NOMO-1 treated with dmso at 0.1 percent for 144 hours (cell line): ENCODE results near the gene PMP22.
"Not testable (repeated sequence)": the region's sequence is repeated elsewhere in the genome, so short reads cannot be mapped to it uniquely, and the experiment has no call there.

ENCODE experiments used
- DNase-seq: peaks from one replicate; lab custom pipeline; 2025; ENCODE audit not compliant: unreplicated experiment; lab: John Stamatoyannopoulos, UW

The PMP22 gene

DNA sequence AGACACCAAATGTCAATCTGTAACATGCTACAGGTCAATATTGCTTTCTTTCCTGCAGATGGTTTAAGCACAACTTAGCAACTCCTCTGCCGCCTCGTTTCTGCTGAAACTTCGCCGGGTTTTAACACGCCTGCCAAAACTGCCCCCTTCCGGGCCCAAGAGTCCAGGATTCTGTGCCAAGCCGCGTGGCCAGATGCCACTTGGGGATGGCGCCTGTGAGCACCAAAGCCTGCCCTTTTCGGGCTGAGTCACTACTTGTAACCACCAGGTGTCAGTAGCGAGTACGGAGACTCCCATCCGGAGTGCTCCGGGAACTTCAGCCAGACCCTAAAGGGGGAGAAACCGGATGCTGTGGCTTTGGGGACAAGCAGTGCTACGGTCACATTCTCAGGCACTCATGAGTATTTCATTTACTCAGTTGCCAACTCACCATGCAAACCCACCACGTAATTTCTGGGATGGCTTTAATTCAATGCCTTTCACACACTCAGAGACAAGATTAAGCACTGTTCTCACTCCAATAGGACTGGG, 7.8 kb downstream of the PMP22 start:
- peak; percentile 46 for DNase-seq

DNA sequence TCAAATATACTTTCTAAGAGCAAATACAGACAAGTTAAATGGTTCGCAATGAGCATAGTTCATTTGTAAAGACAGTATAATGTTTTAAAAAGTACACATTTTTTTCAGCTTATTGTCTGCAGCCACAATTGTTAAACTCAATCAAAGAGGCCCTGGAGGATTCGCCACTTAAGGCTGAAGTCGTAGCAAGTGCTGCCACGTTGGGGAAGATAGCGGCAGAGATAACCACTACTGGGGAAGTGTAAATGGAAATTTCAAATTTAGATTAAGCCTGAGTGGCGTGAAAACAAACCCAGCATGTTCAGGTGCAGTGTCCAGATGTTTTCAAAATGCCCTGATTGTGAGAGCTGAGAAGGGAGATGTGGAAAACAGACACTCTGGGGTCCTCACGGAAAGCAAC, 8.4 kb downstream of the PMP22 start:
- DNase-seq: no peak

DNA sequence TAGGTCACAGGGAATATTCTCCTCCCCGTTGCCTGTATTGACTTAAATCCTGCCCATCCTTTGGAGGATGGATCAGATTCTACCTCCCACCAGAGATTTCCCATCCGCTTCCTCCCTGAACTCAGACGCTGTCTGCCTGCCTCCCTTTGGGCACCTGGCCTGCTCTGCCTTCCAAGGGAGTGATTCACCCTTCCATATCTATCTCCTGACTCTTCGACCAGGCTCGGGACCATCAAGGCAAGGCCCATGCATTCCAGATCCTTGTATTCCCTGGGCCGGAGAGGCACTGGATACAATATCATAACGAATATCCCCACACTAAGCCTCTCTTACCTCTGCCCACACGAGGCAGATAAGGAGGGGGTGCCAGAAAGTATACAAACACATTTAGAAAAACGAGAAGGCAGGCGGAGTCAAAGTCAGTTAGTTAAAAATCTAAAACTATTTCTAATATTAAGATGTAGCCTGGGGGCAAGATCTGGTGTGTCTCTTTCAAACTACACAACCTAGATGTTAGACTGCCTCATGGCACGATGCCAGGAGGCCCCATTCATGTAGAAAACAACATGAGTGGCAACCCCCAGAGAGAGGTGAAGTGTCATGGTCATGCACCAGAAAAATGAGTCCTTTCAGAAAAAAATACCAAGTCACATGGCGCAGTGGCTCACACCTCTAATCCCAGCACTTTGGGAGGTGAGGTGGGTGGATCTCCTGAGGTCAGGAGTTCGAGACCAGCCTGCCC, 9.2 kb downstream of the PMP22 start:
- no peak for DNase-seq

DNA sequence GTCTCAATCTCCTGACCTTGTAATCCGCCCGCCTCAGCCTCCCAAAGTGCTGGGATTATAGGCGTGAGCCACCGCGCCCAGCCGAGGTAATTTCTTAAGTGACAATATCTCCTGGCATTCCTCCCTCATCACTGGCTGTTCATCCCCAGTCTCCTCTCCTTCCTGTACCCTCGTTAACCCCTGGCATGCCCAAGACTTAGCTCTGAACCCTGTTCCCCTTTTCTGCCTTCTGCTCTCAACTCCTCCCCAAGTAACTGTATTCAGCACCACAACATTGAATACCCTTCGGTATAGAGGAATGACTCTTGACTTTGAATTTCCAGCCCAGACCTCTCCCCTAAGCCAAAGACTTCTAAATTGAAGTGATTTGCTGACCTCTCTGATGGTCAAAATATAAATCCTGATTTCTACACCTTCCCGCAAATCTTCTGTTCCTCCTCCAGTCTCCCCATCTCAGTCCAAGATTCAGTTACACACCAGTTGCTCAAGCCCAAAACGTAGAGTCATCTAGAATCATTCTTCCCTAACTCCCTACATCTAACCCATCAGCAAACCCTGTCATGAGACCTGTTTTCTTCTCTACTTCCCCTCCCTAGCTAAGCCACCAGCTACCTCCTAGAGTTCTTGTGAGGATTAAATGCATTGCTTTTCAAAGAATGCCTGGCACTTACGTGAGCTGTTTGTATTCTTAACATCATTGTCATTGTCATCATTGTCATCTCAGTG, 14.8 kb downstream of the PMP22 start:
- DNase-seq: no peak

DNA sequence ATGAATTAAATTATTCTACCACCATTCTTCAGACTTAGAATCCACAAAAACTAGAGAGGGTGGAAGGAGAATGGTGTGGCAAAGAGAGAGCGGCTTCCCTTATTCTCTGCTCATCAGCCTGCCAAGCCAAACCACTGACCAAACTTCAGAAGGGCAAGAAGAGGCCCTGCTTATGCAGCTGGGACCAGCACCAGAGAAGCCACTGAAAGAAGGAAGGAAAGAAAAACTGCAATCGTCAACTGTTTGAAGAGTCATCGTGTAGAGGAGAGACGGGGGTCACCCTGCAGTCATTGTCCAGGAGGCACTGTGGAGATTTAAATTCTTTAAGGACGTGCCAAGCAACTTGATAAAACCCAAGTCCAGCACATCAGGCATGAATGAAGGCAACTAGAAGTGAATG, 15.6 kb downstream of the PMP22 start:
- no peak for DNase-seq

DNA sequence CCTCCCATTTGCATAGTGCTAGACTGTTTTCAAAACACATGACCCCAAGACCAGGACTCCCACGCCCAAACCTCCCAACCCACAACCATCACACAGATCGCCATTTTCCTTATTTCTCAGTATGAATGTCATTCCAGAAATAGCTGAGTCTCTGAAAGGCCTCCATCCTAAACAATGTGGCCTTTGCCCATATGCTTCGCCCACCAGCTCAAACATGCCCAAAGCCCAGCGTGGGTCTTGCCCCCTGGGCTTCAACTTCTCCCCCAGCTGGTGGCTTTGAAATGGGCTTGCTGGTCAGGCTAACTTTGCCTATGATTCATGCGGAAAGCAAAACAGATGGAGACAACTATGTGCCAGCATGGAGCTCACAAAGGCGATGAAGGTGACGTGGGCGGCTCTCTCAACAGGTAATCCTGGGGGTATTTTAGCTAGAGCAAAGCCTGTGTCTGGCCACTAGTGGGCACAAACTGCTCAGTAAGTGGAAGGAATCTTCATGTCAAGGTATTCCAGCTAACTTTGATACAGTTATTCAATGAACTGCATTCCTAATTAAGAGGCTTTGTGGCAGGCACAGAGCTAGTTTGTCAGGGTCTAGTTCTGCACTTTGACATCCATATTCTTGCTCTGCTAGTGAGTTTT, 17.1 kb downstream of the PMP22 start:
- no peak for DNase-seq

DNA sequence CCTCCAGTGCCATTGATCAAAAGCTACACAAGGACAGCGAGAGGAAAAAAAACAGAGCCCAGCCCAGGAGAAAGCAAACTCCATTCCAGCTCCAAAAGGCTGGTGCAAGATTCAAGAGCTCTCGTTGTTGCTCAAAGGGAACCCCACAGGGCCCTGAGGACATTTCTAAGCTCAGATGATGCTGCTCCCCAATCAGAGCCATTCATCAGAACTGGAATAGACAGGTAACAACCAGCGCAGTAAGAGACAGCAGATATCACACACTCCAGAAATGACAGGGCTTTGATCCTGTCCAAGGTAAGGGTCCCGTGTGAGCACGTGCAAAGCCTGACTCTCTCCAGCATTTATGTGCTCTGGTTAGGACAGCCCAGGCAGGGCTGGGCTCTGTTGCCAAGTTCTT, 20.1 kb downstream of the PMP22 start:
- no peak for DNase-seq

DNA sequence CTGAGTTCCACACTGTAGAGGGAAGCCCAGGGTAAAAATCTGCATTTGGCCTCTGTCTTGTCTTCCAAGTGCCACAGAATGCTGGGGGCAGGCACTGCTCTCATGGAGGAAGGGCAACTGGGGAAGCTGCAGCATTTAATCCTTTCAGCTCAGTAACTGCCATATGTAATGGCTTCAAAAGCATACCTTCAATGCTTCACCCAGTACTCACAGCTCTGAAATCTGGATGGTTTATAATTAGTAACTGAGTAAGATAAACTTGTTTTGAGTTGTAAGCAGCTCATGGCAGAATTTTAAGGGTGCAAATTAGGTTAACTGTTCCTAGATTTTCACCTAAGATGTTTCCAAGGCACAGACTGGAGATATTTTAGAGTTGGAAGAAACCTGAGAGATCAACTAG, 24.5 kb downstream of the PMP22 start:
- DNase-seq: no peak

DNA sequence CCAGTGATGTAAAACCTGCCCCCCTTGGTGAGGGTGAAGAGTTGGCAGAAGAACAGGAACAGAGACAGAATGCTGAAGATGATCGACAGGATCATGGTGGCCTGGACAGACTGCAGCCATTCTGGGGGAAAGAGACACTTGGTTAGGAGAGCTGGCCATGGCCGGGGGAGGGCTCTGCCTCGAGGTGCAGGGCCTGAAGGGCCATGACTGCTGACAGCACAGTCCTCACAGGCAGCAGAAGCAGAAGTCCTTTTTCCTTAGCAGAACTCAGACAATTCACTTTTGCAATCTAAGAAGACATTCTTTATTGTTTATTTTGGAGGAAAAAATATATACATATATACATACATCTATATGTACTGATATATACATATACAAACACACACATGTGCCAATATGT, 25.6 kb downstream of the PMP22 start:
- DNase-seq: no peak

DNA sequence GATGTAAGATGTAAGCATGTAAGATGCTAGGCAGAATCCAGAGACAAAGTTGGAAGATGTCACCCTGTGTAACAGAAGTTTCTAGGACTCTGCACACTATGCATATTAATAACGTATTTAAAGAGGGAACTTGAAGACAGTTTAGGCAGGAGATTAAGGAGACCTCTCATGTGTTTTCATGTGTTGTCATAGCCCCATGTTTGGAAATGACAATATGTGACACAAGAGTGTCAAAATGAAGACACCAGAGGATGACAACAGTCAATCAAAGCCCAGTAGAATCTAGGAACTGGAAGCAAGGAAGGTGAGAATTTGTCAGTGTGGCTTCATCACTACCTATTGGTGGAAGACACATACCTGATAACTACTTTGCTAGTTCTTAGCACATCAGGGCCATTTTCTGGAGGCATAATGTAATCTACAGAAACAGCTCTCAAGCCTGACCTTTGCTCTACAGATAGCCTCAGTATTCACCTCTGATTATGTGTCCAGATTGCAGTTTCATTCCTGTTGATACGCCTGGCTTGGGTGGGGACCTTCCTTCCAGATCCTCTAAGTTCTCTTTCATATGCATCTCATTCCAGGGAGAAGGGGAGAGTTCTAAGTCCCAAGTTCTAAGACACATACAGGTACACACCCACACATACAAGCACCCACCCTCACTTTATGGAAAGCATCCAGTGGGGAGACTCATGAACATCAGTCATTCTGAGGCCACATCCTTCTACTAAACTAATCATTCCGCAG, 26.3 kb downstream of the PMP22 start:
- DNase-seq: no peak

DNA sequence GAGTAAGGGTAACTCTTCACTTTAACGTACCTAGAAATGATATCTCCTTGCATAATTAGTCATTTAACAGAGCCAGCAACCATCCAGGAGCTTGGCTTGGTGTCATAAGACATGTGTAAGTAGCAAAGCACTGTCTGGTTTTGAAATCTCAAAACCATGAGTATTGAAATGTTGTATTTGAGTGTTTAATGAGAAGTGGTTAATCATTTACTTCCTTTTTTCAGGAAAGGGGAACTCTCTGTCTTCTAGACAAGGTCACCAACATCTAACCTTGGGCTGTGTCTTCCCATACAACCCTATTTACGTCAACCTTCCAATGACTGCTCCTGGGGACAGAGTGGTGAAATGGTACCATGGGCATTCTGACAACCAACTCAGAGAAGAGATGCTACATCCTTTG, 27.1 kb downstream of the PMP22 start:
- DNase-seq: peak; percentile 59

DNA sequence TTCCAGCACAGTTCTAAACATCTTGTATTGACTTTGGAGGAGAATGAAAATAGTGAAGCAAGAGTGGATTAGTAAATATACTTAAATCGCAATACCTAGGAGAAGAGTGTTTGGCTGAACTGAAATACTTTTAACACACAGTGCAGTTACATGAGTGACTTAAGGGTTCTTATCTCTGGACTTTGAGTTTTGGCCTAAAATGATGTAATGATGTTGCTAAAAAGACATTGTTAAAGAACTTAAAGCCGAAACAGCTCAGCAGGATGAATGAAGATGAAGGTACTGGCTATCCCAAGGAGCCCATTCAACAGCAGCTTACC, 28.1 kb downstream of the PMP22 start:
- DNase-seq: no peak

DNA sequence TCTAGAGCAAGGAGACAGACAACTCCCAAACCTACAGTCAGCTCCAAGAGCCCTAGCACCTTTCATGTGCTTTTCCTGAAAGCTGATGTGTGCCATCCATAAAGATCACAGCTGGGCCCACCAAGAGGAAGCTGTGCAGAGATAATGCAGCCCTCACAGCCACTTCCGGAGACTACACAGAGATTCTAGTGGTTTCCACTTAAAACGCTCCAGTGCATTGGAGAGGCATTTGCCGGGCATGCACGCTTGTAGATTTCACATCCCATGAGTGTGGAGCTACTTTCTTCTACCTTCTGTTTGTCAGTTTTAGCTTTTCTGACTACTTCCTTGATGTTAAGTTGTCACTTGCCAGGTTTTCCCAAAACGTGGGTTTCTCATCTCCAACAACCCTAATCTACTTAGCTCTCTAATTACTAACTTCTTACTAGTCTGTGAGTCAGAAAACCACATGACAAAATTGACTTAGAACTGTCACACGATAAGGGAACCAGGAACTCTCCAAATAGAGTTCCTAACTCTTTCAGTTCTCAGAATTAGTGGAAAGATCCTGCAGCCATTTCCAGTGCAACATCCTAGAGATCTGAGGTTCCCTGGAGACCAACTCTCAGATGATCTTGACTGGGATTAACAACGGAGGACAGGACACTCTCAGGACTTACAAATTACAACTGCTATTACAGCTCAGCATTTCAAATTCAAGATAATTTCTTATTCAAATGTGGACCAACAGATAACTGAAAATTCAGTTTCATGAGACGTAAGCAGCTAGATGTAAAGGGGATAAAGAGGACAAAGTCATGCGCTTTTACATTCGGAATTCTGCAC, 28.6 kb downstream of the PMP22 start:
- peak; percentile 59 for DNase-seq

DNA sequence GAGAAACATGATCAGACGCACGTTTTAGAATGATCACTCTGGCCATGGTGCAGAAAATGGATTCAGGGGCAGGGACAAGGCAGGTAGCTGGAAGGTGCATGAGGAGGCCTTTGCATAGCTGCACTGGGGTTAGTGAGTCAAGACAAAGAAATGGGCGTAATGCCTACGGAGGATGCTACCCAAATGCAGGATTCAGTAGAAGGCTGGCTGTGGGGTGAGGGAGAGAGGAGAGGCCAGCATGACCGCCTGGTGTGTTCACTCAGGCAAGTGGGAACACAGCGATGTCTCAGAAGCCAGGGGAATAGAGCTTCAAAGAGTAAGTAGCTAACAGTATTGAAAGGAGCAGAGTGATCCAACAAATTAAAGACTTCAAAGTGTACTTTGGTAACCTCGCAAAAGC, 31.2 kb downstream of the PMP22 start:
- no peak for DNase-seq

DNA sequence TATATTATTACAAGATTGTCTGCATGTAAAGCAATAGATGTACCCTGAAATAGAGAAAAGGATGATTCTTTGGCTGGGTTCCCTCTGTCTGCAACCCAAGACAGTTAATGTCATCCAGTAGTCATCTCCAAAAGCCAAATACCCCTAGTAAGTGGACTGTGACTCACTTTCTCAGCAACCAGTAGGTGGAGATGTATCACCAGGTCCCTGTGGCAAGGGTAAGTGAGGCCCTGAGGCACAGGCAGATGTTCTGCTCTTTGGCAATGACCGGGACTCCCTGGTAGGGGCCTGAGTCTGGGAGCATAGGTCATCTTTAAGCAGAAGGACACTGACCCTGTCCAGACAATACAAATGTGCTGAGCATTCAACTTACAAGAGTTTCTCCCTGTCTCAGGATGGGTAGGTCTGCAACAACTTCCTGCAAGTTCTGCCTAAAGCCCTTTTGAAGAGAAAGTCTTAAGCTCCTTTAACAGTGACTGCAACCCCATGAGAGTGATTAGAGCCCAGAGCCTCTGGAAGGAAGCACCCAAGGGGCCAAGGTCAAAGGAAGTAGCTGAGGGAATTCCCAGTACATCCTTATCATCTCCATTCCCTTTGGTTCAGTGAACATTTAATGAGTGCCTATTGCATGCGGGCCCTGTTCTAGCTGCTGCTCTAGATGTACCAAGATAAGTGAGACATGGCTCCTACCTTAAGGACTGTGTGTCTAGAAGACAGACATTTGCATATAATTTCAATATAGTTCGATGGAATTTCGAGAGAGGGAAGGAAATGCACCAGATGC, 31.9 kb downstream of the PMP22 start:
- DNase-seq: no peak

DNA sequence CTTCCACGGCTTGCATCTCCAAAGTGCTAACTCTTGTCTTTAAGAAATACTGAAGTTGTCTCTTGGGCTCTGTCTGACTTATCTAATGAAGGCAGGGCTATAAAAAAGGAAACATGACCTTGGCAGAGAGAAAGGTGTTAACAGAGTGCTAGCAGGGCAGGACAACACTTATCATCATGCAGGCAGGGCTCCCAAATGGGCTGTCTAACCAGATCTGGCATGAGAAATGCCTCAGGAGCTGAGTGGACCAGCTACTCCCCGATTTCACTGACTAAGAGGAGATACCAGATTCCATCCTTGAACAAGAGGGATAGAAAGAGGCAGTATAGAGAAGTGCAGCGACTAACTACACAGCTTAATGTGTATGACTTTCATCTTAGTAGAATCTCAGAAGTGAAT, 32.6 kb downstream of the PMP22 start:
- no peak for DNase-seq

DNA sequence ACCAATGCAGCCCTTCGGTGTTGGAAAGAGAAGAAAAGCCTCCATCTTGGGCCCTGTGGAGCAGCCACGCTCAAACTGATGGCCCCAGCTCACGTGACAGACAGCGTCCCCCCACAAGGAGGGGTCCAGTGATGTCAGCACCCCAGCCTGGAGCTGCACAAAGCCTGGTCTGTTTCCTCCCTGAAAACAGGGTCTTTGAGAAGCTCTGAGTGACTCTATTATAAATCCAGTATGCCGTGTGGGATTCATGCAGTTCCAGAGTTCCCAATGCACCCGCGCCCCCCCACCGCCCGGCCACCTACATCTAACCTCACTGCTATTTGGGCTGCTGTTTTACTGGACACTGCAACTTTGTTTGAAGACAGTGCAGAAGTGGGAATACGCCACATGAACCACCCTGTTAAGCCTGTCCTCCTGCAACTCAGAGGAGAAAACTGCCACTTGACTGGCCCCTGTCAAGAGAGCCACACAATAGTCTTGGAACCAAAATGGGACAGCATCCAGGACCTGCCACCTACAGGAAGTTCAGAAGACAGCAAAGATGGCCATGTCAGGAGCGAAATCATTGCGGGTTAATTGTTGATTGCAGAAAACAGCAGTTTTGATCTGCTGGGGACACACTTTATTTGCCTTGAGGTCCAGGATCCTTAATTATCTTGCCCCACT, 33.1 kb downstream of the PMP22 start:
- DNase-seq: no peak

DNA sequence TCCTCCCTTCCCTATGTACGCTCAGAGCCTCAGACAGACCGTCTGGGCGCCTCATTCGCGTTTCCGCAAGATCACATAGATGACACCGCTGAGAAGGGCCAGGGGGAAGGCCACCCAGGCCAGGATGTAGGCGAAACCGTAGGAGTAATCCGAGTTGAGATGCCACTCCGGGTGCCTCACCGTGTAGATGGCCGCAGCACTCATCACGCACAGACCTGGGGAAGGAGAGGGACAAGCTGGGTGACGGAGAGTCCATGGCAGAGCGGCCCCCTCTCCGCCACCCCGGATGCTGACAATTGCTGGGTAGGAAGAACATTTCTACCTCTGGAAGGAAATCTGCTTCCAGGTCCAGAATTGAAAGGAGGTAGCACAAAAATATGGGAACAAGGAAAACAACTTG, 34.3 kb downstream of the PMP22 start:
- no peak for DNase-seq

DNA sequence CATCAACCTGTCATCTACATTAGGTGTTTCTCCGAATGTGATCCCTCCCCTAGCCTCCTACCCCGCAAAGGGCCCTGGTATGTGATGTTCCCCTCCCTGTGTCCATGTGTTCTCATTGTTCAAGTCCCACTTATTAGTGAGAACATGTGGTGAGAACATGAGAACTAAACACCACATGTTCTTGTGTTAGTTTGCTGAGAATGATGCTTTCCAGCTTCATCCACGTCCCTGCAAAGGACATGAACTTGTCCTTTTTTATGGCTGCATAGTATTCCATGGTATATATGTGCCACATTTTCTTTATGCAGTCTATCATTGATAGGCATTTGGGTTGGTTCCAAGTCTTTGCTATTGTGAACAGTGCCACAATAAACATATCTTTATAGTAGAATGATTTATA, 43.3 kb downstream of the PMP22 start:
- DNase-seq: not testable (repeated sequence)
